Measurements from ENCODE around the gene INHBE.

DNA sequence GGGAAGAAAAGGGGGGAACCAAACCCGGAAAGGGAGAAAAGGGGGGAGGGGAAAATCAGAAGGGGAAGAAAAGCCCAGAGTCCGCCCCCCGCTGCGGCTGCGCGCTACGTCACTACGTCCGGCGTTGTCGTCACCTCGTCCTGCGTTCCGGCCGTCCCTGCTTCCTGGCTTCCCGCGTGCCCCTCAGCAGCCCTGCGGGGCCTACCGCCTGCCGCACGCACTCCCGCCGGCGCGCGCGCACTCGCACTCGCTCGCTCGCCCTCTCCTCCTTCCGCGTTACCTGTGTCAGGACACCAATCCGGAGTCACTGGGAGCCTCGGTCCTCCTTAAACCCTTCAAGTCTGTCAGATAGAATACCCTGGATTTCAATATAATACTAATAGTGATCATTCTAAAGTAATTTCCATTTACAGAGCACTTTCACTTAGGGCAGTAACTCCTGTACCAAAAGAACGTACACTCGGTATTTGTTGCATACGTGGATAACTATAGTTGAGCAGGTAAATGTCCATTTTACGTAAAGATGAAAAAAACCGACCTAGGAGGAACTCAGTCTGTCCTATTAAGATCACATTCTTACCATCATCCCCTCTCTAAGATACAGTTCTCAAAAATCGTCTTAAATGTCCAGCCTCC lies 24.1 kb upstream of the INHBE start, which contains the start of gene R3HDM2:
- TF ChIP-seq, protein P1, sequence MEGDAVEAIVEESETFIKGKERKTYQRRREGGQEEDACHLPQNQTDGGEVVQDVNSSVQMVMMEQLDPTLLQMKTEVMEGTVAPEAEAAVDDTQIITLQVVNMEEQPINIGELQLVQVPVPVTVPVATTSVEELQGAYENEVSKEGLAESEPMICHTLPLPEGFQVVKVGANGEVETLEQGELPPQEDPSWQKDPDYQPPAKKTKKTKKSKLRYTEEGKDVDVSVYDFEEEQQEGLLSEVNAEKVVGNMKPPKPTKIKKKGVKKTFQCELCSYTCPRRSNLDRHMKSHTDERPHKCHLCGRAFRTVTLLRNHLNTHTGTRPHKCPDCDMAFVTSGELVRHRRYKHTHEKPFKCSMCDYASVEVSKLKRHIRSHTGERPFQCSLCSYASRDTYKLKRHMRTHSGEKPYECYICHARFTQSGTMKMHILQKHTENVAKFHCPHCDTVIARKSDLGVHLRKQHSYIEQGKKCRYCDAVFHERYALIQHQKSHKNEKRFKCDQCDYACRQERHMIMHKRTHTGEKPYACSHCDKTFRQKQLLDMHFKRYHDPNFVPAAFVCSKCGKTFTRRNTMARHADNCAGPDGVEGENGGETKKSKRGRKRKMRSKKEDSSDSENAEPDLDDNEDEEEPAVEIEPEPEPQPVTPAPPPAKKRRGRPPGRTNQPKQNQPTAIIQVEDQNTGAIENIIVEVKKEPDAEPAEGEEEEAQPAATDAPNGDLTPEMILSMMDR (conservative IDR thresholded peaks at IDR 0.05; ENCODE audit: low read depth in 2 of 2), result no peak
- TF ChIP-seq REST (IDR thresholded peaks at IDR 0.05; ENCODE audit: unreplicated experiment), result no peak
- no peak for TF ChIP-seq EZH2 (IDR thresholded peaks at IDR 0.05; ENCODE audit: low read depth, unreplicated experiment)
- TF ChIP-seq CREB1 (CRISPR knock-in tag; IDR thresholded peaks at IDR 0.05; ENCODE audit: low read depth), result peak; percentile 95
- no peak for TF ChIP-seq JUNB (IDR thresholded peaks at IDR 0.05; ENCODE audit: unreplicated experiment)
- no peak for TF ChIP-seq ZNF462 (CRISPR knock-in tag; IDR thresholded peaks at IDR 0.05)
- peak; percentile 88 for TF ChIP-seq POLR2AphosphoS5 (IDR thresholded peaks at IDR 0.05; ENCODE audit: low read depth)
